GM21526 (cell line): ENCODE results near the gene METTL6.
"Not testable (repeated sequence)": the region's sequence is repeated elsewhere in the genome, so short reads cannot be mapped to it uniquely, and the experiment has no call there.

Experiments
- ATAC-seq: cut with Tn5 transposase; IDR thresholded peaks from one replicate; pipeline ENCODE4 v1.9.1; 2021; ENCODE audit warnings: moderate library complexity; ENCODE audit not compliant: unreplicated experiment, low FRiP score

Gene METTL6

GRCh38 chr3:15427182-15427880 is at the start of gene METTL6, which contains the start of gene EAF1:
Gene METTL6, minus strand, starts transcription at chr3:15427544. Its CDS starts 1,033 bp downstream, at chr3:15426511.
Gene EAF1, plus strand, starts transcription at chr3:15427598. Its CDS starts 182 bp downstream, at chr3:15427780.
- ATAC-seq, result peak; percentile 88

DNA sequence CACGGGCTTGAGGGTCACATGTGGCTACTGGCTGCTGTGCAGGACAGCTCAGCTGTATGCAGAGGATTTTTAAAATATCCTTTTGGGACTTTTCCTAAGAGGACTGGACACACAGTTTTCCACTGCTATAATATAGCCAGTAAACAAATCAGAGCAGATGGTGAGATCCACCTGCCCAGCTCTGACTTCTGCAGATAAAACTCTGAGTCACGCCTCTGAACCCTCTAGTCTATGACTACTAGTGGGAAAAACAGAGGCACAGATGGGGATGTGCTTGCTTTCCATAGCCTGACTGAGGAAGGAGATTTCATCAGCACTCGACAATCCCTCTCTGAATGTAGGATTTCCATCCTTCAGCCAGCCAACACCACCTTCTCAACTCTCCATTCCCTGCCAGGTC is 49.0 kb upstream of the METTL6 start:
- ATAC-seq, result no peak

GRCh38 chr3:15475161-15475560 is 47.8 kb upstream of the METTL6 start:
- ATAC-seq, result no peak

GRCh38 chr3:15471861-15472260 is 44.5 kb upstream of the METTL6 start:
- no peak for ATAC-seq

- ATAC-seq, result no peak
Observed at GRCh38 chr3:15470849-15471248, 43.5 kb upstream of the METTL6 start.

- no peak for ATAC-seq
Observed at GRCh38 chr3:15470261-15470660, 42.9 kb upstream of the METTL6 start.

DNA sequence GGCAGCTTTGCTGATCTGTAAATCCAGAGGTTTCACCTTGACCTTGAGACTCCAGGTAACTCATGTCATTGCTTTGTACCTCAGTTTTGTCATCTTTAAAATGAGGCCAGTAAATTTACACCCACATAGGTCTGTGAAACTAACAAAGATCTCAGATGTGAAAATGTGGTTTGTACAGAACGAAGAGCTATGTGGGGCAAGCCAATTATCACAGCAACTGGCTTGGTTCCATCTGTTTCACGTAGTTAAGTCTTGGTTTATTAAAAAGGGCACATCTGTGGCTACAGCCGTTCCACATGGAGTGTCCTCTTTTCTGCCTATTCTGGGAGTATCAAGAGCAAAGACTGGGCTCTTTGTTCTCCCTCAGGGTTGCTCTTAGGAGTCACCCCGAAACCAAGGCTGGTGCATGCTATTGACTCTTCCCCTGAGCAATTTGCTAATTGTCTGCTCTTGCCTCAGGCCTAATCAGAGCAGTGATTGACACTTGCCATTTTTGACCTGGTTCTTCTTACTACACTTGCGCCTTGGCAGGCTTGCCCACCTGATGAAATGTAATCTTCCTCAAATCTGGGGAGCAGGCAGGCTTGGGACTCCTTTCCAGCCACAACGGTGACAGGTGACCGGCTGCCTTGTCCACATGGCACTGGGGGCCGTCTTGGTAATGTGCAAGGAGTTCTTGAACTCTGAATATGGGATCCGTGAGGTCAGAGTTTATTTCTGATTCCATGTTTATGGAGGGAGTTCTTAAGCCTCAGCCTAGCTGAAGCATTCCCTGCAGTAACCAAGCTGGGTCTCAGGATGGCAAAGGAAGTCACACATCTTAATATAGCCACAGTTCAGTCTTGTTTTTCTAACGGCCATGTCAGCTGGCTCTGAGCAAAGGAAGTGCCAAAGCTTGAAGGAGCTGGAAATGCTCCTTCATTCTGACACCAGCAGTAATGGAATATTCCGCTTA is 40.2 kb upstream of the METTL6 start:
- no peak for ATAC-seq

DNA sequence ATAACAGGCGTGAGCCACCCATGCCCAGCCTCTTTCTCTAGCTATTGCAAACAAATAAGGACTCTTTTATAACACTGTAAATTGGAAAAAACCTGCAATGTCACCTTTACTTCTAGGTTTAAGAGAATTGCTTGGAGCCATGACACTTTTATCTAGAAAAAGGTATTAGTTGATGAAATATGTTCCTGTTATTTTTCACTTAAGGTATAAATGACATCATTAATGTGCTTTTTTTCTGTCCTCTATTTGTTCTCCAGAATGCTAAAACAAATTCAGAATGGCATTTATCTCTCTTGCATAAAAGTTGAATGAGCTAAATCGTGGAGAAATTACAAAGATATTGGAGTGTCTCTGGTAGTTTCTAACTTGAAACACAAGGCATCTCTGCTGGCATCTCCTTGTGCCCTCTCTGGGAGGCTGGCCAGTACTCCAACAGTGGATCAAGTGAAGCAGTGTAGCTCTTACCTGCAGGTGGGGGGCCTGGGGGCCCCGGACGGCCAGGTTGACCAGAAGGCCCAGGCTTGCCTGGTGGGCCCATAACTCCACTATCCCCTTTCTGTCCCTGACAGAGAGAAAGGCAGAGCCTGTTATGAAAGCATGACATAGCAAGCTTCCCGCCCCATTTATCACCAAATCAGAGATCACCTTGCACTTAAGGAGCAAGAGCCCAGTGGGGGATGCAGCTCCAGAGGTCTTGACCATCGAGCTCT is 38.7 kb upstream of the METTL6 start:
- no peak for ATAC-seq

- ATAC-seq, result no peak
Observed at GRCh38 chr3:15462451-15462850, 35.1 kb upstream of the METTL6 start.

- ATAC-seq, result no peak
Observed at GRCh38 chr3:15460891-15461531, 33.7 kb upstream of the METTL6 start.

DNA sequence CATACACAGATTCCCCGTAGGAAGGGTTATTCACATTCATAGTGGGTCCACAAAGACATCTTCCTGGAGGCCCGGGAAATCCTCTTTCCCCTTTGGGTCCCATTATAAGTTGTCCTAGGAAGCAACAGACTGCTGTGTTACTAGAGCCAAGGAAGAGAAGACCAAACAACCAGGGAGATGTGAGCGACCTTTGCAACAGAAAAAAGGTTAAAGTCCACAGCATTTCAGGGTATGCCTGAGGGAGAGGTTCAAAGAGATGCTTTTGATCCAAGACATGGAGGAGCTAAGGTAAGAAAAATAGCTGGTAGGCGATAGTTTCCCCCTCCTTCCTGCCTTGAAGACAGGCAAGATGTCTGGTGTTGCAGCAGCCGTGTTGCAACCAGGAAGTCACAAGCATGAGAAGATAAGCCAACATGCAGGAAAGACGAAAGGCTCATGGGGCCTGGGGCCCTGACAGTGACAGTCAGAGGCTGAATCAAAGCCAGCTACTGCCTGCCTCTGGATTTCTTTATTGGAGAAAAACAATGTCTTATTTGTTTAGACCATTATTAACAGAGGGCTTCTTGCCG is 31.0 kb upstream of the METTL6 start:
- no peak for ATAC-seq

- ATAC-seq, result not testable (repeated sequence)
Observed at GRCh38 chr3:15456915-15457314, 29.6 kb upstream of the METTL6 start.

GRCh38 chr3:15456321-15456720 is 29.0 kb upstream of the METTL6 start:
- no peak for ATAC-seq

GRCh38 chr3:15455756-15456155 is 28.4 kb upstream of the METTL6 start:
- ATAC-seq, result no peak

- no peak for ATAC-seq
Observed at GRCh38 chr3:15454965-15455364, 27.6 kb upstream of the METTL6 start.

DNA sequence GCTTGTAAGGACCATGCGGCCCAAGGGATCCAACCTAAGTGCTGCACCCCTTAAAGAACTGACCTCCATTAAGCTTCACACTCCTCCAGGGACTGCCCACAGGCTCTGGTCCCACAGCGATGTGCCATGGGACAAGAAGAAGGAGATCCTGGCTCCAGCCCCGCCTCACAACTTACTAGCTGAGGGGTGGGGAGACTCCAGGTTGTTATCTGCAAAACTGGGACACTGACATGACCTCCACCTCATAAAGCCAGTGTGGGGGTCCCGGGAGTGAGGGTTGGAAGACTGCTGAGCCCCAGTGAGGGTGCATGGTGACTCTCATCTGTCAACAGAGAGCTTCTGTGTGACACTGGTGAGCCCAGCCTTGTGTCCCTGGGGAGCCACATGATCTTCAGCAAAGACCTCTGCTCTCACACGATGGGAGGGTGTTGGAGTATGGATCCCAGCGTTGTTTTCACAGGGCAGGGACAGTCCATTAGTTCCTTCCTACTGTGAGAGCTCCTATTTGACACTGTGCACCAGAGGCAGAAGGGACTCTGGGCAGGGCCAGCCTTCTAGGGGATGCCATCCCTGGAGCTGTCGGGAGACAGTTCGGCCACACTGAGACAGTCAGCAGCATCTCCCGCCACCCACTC is 26.8 kb upstream of the METTL6 start:
- ATAC-seq, result no peak

DNA sequence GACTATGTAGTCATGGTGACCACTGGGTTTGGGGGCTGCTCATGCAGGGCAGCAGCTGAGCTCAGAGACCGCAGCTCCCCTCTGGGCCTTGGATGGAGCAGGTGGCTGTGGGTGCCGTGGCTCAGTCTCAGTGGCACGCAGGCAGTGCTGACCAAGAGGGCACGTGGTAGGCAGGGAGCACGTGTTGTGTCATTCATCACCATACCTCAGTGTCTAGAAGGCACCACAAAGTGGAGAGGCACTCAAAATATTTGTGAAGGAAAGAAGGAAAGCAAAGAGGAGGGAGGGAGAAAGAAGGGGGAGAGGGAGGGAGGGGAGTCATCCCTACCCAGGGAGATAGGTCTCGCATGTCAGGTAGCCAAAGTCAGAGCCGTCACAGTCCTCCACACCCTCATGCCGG is 26.2 kb upstream of the METTL6 start:
- ATAC-seq, result no peak

DNA sequence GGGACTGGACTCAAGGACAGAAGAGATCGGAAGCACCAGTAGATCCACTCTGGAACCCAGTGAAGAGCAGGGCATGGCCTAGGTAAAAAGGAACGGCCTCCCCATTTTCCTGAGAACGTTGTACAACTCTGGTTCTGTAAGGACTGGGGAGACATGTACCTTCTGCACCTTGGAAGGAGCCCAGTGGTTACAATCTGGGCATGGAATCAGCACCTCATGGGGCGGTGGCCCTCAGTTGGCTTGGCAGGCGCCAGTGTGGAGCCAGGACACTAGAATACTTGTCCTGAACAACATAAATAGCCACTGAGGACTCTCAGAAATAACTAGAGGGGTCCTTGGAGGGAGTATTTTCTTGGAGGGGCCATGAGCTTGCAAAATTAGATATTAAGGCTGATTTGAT is 25.6 kb upstream of the METTL6 start:
- no peak for ATAC-seq

DNA sequence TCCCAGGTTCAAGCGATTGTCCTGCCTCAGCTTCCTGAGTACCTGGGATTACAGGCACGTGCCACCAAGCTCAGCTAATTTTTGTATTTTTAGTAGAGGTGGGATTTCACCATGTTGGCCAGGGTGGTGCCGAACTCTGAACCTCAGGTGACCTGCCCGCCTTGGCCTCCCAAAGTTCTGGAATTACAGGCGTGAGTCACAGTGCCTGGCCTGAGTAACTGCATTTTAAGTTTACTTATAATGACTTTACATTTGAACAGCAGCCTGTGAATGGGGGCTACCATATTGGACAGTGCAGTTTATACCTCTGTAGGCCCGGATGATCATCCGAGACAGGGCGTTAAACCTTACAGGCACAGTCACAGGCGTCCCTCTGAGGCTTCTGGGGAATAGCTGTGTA is 24.8 kb upstream of the METTL6 start:
- no peak for ATAC-seq
